H1 (cell line): ENCODE data around the gene SMARCA2. TPM values are rescaled to one million over a fixed set of nuclear protein-coding genes. Genes with fewer than 3 reads are reported as not detected.

Experiments used
- RAD21 ChIP-seq, 2 experiments: IDR thresholded peaks in 1 of 2; conservative IDR thresholded peaks in 1 of 2; 2 replicates each; pipeline ENCODE4 v1.6.1; 2011; ENCODE audit warnings: low read depth in 2 of 2, low read length in 2 of 2, improper control_type of control experiment in 1 of 2, inconsistent platforms in 1 of 2, mild to moderate bottlenecking in 1 of 2, moderate library complexity in 1 of 2
- SIN3A ChIP-seq, 2 experiments: IDR thresholded peaks in 1 of 2; conservative IDR thresholded peaks in 1 of 2; 2 replicates each; pipeline ENCODE4 v1.6.1; 2011 to 2012; ENCODE audit warnings: low read length in 2 of 2, improper control_type of control experiment in 1 of 2, low read depth in 1 of 2, mild to moderate bottlenecking in 1 of 2
- polyA plus RNA-seq, 7 experiments: library from polyadenylated mRNA; depleted of rRNA in 3 of 7; stranded (reverse) in 5 of 7; unstranded in 2 of 7; fragments of >200 nt in 5 of 7; fragments of 200-250 nt in 2 of 7; gene quantifications; 1 replicate in 5 of 7; 2 replicates in 1 of 7; 4 replicates in 1 of 7; pipeline versions ENCODE4 v1.2.1 to v1.2.3, GENCODE V29; 2011 to 2013; ENCODE audit warnings: missing spikeins in 2 of 7, mixed read lengths in 2 of 7
- total RNA-seq: library from RNA; stranded (reverse); fragmentation: NEBNext Ultra II Directional; extraction: Animal tissue kit (Norgen Biotek cat#: 25700); gene quantifications from 2 replicates; pipeline ENCODE4 v1.2.1, GENCODE V29; 2021

Gene SMARCA2
- total and polyA plus RNA-seq, 2 of the 8 experiments (the other 6 are each of a cell fraction or from before 2014, with no cell fraction given): 6.3 to 21.7 TPM

DNA sequence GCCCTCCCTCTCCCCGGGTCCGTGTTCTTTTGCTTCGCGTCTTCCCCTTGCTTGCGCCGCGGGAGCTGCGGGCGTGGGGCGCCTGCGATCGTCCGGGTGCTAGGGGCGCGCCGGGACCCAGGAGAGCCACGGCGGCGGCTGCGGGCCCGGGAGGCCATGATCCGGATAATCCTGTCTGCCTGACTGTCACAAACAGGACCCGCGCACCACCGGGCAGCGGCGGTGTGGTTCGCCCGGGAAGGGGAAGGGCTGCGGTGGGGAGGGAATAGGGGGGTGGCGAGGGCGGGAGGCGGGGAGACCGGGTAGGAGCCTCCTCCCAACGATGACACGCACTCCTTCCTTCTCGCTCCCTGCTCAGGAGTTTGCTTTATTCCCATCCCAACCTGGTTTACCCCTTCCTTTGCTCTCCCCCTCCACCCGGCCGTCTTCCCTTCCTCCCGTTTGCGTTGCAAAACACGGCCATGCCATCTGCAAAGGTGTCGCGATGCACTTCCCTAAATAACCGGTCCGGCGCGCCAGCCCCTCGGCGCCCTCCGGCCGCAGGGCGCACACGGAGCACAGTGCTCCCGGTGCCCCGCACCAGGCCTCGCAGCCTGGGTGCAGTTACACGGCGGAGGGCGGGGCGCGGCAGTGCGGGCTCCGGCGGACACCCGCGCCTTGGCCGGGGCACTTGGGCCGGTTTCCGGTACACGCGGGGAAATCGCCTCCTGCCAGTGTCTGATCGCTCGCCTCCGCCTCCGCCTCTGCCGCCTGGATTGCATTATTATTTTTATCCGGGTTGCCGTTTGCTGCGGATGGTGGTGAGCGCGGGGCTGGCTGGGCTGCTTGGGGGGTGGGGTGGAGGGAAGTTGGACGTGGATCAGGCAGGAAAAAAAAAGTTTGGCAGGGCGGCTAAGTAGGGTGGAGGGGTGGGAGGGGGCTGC, 1.5 kb downstream of the SMARCA2 start (continued):
- TF ChIP-seq RAD21 (IDR thresholded peaks at IDR 0.05 in 1 of 2, conservative IDR thresholded peaks at IDR 0.05 in 1 of 2; ENCODE audit: low read depth in 2 of 2, low read length in 2 of 2) (no peak; a peak in 1 of 4 replicates), SIN3A (conservative IDR thresholded peaks at IDR 0.05 in 1 of 2, IDR thresholded peaks at IDR 0.05 in 1 of 2; ENCODE audit: low read depth in 1 of 2, low read length in 2 of 2) (peak in 1 of 2 experiments; percentile 2; a peak in 1 of 4 replicates)
